MM.1S (cell line): Measurements from ENCODE around the gene CAPN9.

Experiments
- DNase-seq: peaks from one replicate; pipeline ENCODE4 v3.0.0-alpha.2; 2015
- H2AFZ ChIP-seq: fragments of 300-600 bp; sonication (generic); 2 replicates; pipeline ENCODE4 v1.6.0; 2016; ENCODE audit warnings: antibody characterized with exemption, low read length
- H3F3A ChIP-seq: fragments of 300-600 bp; sonication (generic); 2 replicates; pipeline ENCODE4 v1.6.1; 2016; ENCODE audit warnings: mild to moderate bottlenecking, antibody characterized with exemption, low read length, moderate library complexity, mixed read lengths; ENCODE audit not compliant: insufficient read depth
- H3K27ac ChIP-seq: fragments of 300-600 bp; sonication (generic); 2 replicates; pipeline ENCODE4 v1.5.1; 2016; ENCODE audit warnings: mild to moderate bottlenecking, low read length
- H3K27me3 ChIP-seq: fragments of 300-600 bp; sonication (generic); replicated peaks from 2 replicates; pipeline ENCODE4 v1.6.0; 2016; ENCODE audit warnings: low read length; ENCODE audit not compliant: insufficient read depth
- H3K36me3 ChIP-seq: fragments of 300-600 bp; sonication (generic); replicated peaks from 2 replicates; pipeline ENCODE4 v1.6.1; 2016; ENCODE audit warnings: mild to moderate bottlenecking, low read length, mixed read lengths; ENCODE audit not compliant: insufficient read depth
- H3K4me1 ChIP-seq: fragments of 300-600 bp; sonication (generic); 2 replicates; pipeline ENCODE4 v1.6.1; 2016; ENCODE audit warnings: low read length, mixed read lengths
- H3K4me2 ChIP-seq: fragments of 300-600 bp; sonication (generic); 2 replicates; pipeline ENCODE4 v1.6.0; 2016; ENCODE audit warnings: low read depth, low read length
- H3K4me3 ChIP-seq: fragments of 300-600 bp; sonication (generic); 2 replicates; pipeline ENCODE4 v1.5.1; 2016; ENCODE audit warnings: low read length, mixed read lengths
- H3K79me2 ChIP-seq: fragments of 300-600 bp; sonication (generic); 2 replicates; pipeline ENCODE4 v1.6.1; 2016; ENCODE audit warnings: mixed run types, low read length, mixed read lengths
- H3K9ac ChIP-seq: fragments of 300-600 bp; sonication (generic); 2 replicates; pipeline ENCODE4 v1.6.1; 2016; ENCODE audit warnings: low read length, mixed read lengths
- H3K9me2 ChIP-seq: fragments of 300-600 bp; sonication (generic); replicated peaks from 2 replicates; pipeline ENCODE4 v1.6.1; 2016; ENCODE audit warnings: mild to moderate bottlenecking, low read length, mixed read lengths; ENCODE audit not compliant: insufficient read depth
- H3K9me3 ChIP-seq: fragments of 300-600 bp; sonication (generic); replicated peaks from 2 replicates; pipeline ENCODE4 v1.6.1; 2016; ENCODE audit warnings: mild to moderate bottlenecking, low read length, mixed read lengths; ENCODE audit not compliant: insufficient read depth
- H4K20me1 ChIP-seq: fragments of 300-600 bp; sonication (generic); 2 replicates; pipeline ENCODE4 v1.6.1; 2016; ENCODE audit warnings: mild to moderate bottlenecking, low read length, moderate library complexity, mixed read lengths; ENCODE audit not compliant: insufficient read depth
- CTCF ChIP-seq: fragments of 300-600 bp; sonication (generic); IDR thresholded peaks from 2 replicates; pipeline ENCODE4 v1.5.1; 2016; ENCODE audit warnings: antibody characterized with exemption, low read length, mixed read lengths
- EZH2 ChIP-seq: fragments of 300-600 bp; sonication (generic); optimal IDR thresholded peaks from 2 replicates; pipeline ENCODE3; 2017; ENCODE audit warnings: low read depth, mild to moderate bottlenecking, antibody characterized with exemption, low read length, mixed read lengths
- EZH2phosphoT487 ChIP-seq: fragments of 300-600 bp; sonication (generic); IDR thresholded peaks from 2 replicates; pipeline ENCODE4 v1.6.1; 2018; ENCODE audit warnings: antibody characterized with exemption, low read length

Gene CAPN9

DNA sequence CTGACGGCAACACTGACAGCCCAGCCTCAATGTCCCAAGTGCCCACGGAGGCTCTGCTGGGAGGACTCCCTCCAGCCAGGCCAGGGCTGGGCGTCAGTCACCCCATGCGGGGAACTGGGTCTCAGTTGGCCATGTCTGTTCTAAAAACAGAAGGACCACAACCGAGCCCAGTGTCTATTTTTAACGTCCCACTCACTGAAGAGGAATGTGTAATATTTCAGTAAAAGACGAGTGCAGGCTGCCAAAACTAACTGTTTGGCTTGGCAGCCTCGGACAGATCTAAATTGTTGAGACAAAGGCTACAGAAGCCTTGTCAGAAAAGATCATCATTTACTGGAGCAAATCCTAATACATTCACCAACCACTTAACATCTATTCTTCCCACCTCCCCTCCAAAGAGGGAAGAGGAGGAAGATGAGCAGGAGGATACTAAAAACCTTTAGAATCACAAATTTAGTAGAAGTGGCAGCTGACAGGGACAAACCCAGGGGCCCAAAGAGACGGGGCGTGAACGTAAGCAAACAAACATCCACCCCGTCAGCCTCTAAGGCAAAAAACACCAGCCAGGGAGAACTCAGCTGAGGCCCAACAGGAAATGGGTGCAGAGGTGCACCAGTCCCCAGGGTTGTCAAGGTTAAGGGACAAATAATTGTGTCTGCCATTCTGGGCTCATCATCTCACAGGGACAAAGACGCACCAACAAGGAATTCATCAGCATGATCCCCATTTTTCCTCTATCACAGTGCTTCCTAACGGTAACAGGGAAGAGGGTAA, 102.5 kb downstream of the CAPN9 start:
- H3F3A ChIP-seq: no peaks in the 10 kb centered on the region
- DNase-seq: no peak
- no peak overlapping the region for H3K9ac ChIP-seq
- TF ChIP-seq CTCF (no peak), EZH2 (no peak), EZH2phosphoT487 (no peak)
- H3K79me2 ChIP-seq: no peaks in the 10 kb centered on the region
- no peaks in the 10 kb centered on the region for H3K9me2 ChIP-seq
- no peaks in the 10 kb centered on the region for H3K4me1 ChIP-seq
- H4K20me1 ChIP-seq: no peaks in the 10 kb centered on the region
- no peak overlapping the region for H3K27ac ChIP-seq
- H3K36me3 ChIP-seq: no peaks in the 10 kb centered on the region
- no peak overlapping the region for H3K4me3 ChIP-seq
- no peak overlapping the region for H3K4me2 ChIP-seq
- no peaks in the 10 kb centered on the region for H3K27me3 ChIP-seq
- H2AFZ ChIP-seq: no peak overlapping the region
- H3K9me3 ChIP-seq: no peaks in the 10 kb centered on the region

DNA sequence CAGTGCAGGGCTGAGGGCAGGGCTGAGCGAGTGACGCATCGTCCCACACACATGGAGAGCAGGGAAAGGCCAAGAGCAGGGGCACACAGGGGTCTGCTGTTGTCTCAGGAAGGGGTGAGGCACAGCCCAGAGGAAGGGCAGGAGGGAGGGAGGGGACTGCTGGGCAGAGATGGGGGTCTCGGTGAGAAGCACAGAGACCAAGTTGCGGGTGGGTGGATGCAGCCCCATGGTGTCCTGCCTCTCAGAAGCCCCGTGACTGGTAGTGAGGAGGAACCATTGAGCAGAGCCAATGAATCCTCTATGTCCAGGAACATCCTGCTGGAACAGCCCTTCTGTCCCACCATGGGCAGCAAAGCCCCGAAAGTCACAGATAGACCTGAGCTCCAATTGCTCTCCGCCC, 103.4 kb downstream of the CAPN9 start:
- H3F3A ChIP-seq: no peaks in the 10 kb centered on the region
- no peak overlapping the region for H3K4me3 ChIP-seq
- TF ChIP-seq EZH2: no peak
- TF ChIP-seq EZH2phosphoT487: no peak
- TF ChIP-seq CTCF: no peak
- H3K36me3 ChIP-seq: no peaks in the 10 kb centered on the region
- no peak overlapping the region for H2AFZ ChIP-seq
- no peaks in the 10 kb centered on the region for H3K27me3 ChIP-seq
- no peaks in the 10 kb centered on the region for H3K79me2 ChIP-seq
- H3K27ac ChIP-seq: no peak overlapping the region
- H3K9me2 ChIP-seq: no peaks in the 10 kb centered on the region
- no peak for DNase-seq
- H3K9ac ChIP-seq: no peak overlapping the region
- no peak overlapping the region for H3K4me2 ChIP-seq
- no peaks in the 10 kb centered on the region for H4K20me1 ChIP-seq
- H3K4me1 ChIP-seq: no peaks in the 10 kb centered on the region
- no peaks in the 10 kb centered on the region for H3K9me3 ChIP-seq

GRCh38 chr1:230851291-230851691, 104.1 kb downstream of the CAPN9 start:
- no peak overlapping the region for H3K9ac ChIP-seq

More at GRCh38 chr1:230851291-230851691, 104.1 kb downstream of the CAPN9 start:
- Histone ChIP-seq H3K4me2 (no peak overlapping the region), H3K4me1 (no peaks in the 10 kb centered on the region), H3K79me2 (no peaks in the 10 kb centered on the region), H3K9me2 (no peaks in the 10 kb centered on the region), H3K9me3 (no peaks in the 10 kb centered on the region), H3K36me3 (no peaks in the 10 kb centered on the region), H2AFZ (no peak overlapping the region), H3K27ac (no peak overlapping the region), H3F3A (no peaks in the 10 kb centered on the region), H3K4me3 (no peak overlapping the region), H3K27me3 (no peaks in the 10 kb centered on the region), H4K20me1 (no peaks in the 10 kb centered on the region)
- DNase-seq: no peak
- TF ChIP-seq EZH2phosphoT487 (no peak), CTCF (no peak), EZH2 (no peak)
